Activated naive CD4-positive, alpha-beta T cell treated with anti-CD3 and anti-CD28 coated beads, Interleukin-2, amount 50 U/mL, for 72 hours (primary cell): ENCODE results near the gene PGAM5. TPM values are rescaled to one million over a fixed set of nuclear protein-coding genes. Genes with fewer than 3 reads are reported as not detected.
A peak's percentile ranks its signal among the peaks of the same experiment; 100 is the strongest.

Experiments
- ATAC-seq, 2 donors: fragments of 150-1000 bp; cut with Tn5 transposase; 2 replicates each; pipeline ENCODE4 v1.10.0; 2021; ENCODE audit warnings: mild to moderate bottlenecking in 2 of 2, moderate library complexity in 2 of 2
- DNase-seq, 2 donors: peaks; one replicate each; pipeline ENCODE4 v3.0.0; 2021 to 2022; ENCODE audit warnings: low spot score in 2 of 2
- H3K27ac Mint-ChIP-seq, 2 donors: one replicate each; pipeline ENCODE4 v1.8.0; 2022; ENCODE audit warnings: mild to moderate bottlenecking in 2 of 2, mixed read lengths in 2 of 2
- H3K36me3 Mint-ChIP-seq, 2 donors: one replicate each; pipeline ENCODE4 v1.8.0; 2022; ENCODE audit warnings: mixed read lengths in 2 of 2
- H3K9me3 Mint-ChIP-seq, 2 donors: one replicate each; pipeline ENCODE4 v1.8.0; 2022; ENCODE audit warnings: mixed read lengths in 2 of 2
- total RNA-seq, 2 donors: library from RNA; stranded (reverse); gene quantifications; one replicate each; pipeline ENCODE4 v1.2.3, GENCODE V29; 2022

PGAM5 gene
- total RNA-seq, 2 donors from 2014 or later: 60.0 to 65.9 TPM

DNA sequence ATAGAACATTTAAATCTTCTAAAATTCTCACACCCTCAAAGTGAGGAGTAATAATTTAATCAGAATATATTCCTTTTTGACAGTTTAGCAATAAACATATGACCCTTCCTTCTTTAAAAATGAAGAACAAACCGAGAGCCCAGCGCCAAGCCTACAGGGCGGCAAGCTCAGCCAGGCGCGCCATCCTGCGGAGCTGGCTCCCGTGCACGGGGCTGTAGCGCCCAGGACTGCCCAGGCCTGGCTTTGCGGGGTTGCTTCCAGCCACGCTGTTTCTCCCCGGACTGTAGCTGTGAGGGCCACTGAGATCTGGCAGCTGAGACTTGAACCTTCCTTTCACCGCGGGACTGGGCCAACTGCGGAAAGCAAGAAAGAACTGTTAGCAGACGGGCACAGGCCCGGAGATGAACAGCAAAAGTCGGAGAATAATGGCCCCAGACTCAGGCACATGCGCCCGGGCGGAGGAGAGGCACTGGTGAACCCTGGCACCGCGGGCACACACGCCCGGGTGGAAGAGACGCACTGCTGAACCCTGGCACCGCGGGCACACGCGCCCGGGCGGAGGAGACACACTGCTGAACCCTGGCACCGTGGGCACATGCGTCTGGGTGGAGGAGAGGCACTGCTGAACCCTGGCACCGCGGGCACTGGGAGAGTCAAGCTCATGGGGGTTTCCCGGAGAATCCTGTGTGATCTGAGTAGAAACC lies 16.6 kb downstream of the PGAM5 start:
- ATAC-seq (no peak), DNase-seq (no peak)
- peaks cover 23 to 31% of the 10 kb centered on the region in 2 donors for H3K36me3 Mint-ChIP-seq
- H3K27ac Mint-ChIP-seq: peak overlapping the region in 1 of 2 donors; percentile 70
- peaks cover 0 to 4% of the 10 kb centered on the region in 2 donors for H3K9me3 Mint-ChIP-seq

DNA sequence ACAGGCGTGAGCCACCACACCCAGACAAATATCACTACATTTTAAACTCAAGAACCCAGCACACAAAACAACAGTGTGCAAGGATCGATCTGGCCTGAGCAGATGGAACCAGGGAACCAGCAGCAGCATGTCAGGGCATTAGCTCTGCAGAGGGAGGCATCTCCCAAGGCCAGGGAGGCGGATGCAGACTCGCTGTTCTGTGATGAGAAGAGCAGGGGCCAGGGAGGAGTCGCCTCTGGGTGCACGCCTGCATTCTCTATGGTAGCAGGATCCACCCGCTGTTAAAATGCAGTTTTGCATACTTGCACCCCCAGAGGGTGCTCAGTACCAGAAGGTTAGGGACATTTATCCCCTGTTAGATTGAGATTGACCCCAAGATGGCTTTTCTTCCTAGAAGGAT lies 17.9 kb downstream of the PGAM5 start:
- peaks cover 30 to 38% of the 10 kb centered on the region in 2 donors for H3K36me3 Mint-ChIP-seq
- peak overlapping the region; percentile 60 to 64 for H3K27ac Mint-ChIP-seq

DNA sequence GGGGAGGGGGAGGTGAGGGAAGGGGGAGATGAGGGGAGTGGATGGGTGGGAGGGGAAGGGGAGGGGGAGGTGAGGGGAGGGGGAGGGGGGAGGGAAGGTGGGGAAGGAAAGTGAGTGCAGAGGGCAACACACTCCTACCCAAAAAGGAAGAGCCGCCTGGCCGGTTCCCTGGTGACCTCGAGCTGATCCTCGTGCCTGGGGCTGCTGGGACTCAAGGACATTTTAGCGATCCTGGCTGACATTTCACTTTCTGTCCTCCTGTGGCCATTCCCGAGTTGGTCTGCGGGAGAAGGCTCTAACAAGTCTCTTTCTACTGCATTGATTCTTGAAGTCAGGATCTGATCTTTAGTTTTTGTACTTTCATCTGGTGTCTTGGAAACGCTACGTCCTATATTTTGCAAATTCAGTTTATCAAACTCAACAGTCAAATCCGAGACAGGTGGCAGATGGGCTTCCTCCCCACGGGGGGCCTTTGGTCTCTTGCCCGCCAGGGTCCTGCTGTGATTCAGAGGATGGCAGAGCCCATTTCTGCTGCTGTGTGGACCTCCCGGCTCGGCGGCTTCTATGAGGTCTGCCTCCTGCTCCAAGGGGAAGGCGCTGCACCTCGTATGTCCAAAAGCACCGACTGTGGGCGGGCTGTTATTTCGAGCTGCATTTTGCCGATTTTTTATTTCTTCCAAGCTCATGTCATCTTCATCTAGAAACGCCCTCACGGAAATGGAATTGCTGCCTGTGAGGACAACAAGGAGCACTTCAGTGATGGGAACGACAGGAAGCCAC lies 19.1 kb downstream of the PGAM5 start:
- ATAC-seq: no peak
- H3K27ac Mint-ChIP-seq: peak overlapping the region; percentile 78 to 88
- peaks cover 35 to 41% of the 10 kb centered on the region in 2 donors for H3K36me3 Mint-ChIP-seq
- peaks cover 0 to 4% of the 10 kb centered on the region in 2 donors for H3K9me3 Mint-ChIP-seq
- DNase-seq: no peak

More for the DNA sequence above, 17.9 kb downstream of the PGAM5 start:
- ATAC-seq (no peak), DNase-seq (no peak)
- peaks cover 0 to 4% of the 10 kb centered on the region in 2 donors for H3K9me3 Mint-ChIP-seq

DNA sequence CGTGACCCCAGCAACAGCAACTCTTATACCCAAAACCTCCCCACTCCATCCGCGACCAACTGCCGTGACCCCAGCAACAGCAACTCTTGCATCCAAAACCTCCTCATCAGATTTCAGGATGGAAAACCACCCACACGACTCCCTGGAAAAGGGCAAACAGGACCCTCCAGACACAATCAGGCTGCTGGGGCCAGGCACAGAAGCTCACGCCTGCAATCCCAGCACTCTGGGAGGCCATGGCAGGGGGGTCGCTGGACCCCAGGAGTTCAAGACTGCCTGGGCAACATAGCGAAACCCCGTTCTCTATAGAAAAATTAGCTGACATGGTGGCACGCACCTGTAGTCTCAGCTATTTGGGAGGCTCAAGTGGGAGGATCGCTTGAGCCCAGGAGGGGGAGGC lies 19.7 kb downstream of the PGAM5 start:
- peak overlapping the region; percentile 78 to 88 for H3K27ac Mint-ChIP-seq
- no peak for ATAC-seq
- H3K36me3 Mint-ChIP-seq: peaks cover 39 to 46% of the 10 kb centered on the region in 2 donors

DNA sequence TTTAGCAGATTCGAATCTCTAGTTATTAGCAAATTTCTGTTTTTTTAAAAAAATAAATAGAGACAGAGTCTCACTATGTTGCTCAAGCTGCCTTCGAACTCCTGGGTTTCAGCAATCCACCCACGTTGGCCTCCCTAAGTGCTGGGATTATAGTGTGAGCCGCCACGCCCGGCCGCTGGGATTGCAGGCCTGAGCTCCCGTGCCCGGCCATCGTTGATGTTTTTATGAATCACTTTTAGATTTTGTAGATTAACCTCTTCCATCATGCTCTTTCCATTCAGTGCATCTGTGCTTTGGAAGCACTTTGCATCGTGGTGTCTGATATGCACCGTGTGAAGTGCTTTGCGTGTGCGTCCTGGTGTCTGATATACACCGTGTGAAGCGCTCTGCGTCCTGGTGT lies 20.9 kb downstream of the PGAM5 start:
- DNase-seq (no peak), ATAC-seq (no peak)
- no peak overlapping the region for H3K27ac Mint-ChIP-seq
- H3K9me3 Mint-ChIP-seq: peaks cover 0 to 4% of the 10 kb centered on the region in 2 donors
- peaks cover 38 to 49% of the 10 kb centered on the region in 2 donors for H3K36me3 Mint-ChIP-seq

More for the DNA sequence above, 19.7 kb downstream of the PGAM5 start:
- peaks cover 0 to 4% of the 10 kb centered on the region in 2 donors for H3K9me3 Mint-ChIP-seq
- no peak for DNase-seq

DNA sequence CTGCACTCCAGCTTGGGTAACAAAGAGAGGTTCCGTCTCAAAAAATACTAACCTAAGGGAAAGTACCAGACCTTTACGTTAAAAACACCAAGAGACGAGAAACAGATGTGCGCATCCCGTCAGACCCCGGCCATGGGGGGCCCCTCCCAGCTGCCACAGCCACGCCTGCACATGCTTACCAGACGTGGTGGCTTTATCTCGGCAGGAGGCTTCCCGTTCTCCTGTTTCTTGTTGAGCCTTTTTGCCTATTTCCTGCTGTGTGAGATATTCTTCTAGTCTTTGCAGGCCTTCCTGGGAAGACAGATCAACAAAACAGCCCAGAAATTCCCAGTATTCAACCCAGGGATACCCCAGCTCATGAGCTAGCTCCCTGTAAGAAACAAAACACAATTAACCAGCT lies 23.6 kb downstream of the PGAM5 start:
- Mint-ChIP-seq H3K27ac (no peak overlapping the region), H3K36me3 (peaks cover 47 to 54% of the 10 kb centered on the region in 2 donors), H3K9me3 (peaks cover 0 to 4% of the 10 kb centered on the region in 2 donors)
- ATAC-seq (no peak), DNase-seq (no peak)

DNA sequence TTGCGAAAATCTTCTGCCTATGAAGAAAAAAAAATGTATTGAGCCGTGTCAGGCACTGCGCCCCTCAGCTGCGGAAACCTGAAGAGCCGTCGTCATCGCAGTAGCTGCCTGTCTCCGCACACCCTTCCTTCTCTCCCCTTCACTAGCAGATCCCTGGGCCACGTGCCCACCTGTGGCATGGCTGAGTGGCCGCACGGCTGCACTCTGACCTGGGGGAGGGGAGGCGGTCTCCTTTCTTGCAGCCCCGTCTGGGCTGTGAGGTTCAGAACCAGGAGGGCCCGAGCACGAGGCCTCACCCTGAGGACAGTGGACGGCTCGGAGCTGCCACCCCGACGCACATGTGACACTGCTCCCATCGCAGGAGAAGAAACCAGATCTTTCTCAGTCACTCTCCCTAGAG lies 24.9 kb downstream of the PGAM5 start:
- H3K36me3 Mint-ChIP-seq: peaks cover 45 to 47% of the 10 kb centered on the region in 2 donors
- H3K9me3 Mint-ChIP-seq: no peaks in the 10 kb centered on the region
- no peak for ATAC-seq
- no peak for DNase-seq
- H3K27ac Mint-ChIP-seq: peak overlapping the region in 1 of 2 donors; percentile 50

DNA sequence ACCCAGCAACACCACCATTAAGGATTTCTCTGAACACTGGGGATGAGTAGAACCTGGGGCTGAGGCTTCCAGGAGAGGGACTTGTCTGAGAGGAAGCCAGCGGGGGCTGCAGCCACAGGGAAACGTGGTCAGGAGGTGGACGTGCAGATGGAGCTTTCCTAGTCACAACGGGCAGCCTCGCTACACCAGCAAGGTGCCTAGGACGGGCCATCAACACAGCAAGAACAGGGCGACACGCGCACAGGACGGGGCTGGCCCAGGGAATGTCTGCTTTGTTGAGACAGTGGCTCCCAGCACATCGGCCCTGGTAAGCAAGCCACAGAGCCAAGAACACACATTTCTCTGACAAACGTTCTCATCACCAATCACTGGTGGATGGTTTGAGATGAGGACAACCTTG lies 25.7 kb downstream of the PGAM5 start:
- DNase-seq (no peak), ATAC-seq (no peak)
- peak overlapping the region in 1 of 2 donors; percentile 50 for H3K27ac Mint-ChIP-seq
- no peaks in the 10 kb centered on the region for H3K9me3 Mint-ChIP-seq
- H3K36me3 Mint-ChIP-seq: peaks cover 49 to 51% of the 10 kb centered on the region in 2 donors

DNA sequence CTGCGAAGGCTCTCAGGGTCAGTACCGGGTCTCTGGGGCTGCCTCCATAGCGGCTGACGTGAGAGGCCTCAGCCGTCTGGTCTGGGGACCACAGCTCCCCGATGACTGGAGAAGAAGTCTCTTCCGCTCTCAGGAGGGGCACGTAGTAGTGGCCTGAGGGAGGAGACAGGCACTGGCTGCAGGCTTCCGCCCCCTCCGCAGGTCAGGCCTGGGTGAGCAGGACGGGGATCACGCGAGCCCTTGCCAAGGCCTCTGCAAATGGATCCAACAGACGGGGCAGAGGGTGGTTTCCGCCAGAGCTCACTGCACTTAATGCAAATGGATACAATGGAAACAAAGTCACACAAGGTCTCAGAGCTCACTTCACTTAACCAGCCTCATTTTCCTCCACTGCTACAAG lies 26.3 kb downstream of the PGAM5 start:
- peak overlapping the region in 1 of 2 donors; percentile 29 for H3K27ac Mint-ChIP-seq
- DNase-seq (no peak), ATAC-seq (no peak)
- peaks cover 47% of the 10 kb centered on the region in 2 donors for H3K36me3 Mint-ChIP-seq
- no peaks in the 10 kb centered on the region for H3K9me3 Mint-ChIP-seq

DNA sequence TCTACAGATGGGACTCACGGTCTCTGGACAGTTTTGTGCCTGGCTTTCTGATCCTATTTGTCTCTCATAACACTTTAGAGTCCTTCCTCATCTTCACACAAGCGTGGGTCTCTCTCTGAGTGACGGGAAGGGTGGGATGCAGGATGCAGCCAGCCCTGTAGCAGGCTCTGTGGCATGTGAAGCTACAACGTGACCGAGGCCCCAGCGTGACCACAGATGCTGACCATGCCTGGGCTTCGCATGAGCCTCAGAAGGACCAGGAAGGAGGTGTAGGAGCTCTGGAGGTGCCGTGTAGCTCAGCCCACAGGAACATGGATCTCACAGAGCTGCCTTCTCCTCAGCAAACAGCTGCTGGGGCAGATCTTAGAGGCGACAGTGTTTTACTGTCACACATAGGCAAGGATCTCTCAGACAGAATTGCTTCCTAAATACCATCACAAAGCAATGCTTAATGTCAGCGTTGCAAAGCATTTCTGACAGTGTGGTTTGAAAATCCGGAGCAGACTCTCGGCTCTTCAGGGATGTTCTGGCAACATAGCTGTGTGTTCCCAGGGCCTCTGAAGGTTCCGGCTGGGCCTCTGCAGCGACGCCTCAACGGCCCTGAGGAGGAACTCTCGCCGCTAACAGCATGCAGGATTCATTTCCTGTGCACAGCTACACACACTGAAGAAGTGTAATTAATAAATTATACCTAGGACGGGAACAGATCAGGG lies 29.1 kb downstream of the PGAM5 start:
- ATAC-seq (no peak), DNase-seq (no peak)
- H3K36me3 Mint-ChIP-seq: peaks cover 34 to 56% of the 10 kb centered on the region in 2 donors
- H3K27ac Mint-ChIP-seq: peak overlapping the region; percentile 47 to 85
- peaks cover 0 to 5% of the 10 kb centered on the region in 2 donors for H3K9me3 Mint-ChIP-seq

DNA sequence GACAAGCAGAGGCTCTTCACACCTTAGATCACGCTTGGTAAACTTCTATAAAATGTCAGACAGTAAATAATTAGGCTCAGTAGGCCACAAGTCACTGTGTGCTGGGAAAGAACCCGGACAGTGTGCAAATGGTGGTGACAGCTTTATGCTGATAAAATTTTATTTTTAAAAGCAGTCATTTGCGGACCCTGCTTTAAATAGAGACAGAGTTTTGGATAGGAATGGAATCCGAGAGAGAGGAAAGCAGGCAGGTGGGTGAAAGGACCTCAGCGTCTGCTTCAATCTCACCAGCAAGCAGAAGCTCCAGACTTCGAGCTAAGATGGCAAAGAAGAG lies 29.6 kb downstream of the PGAM5 start:
- ATAC-seq (no peak), DNase-seq (no peak)
- peaks cover 37 to 57% of the 10 kb centered on the region in 2 donors for H3K36me3 Mint-ChIP-seq
- H3K9me3 Mint-ChIP-seq: peaks cover 0 to 5% of the 10 kb centered on the region in 2 donors
- peak overlapping the region in 1 of 2 donors; percentile 47 for H3K27ac Mint-ChIP-seq

DNA sequence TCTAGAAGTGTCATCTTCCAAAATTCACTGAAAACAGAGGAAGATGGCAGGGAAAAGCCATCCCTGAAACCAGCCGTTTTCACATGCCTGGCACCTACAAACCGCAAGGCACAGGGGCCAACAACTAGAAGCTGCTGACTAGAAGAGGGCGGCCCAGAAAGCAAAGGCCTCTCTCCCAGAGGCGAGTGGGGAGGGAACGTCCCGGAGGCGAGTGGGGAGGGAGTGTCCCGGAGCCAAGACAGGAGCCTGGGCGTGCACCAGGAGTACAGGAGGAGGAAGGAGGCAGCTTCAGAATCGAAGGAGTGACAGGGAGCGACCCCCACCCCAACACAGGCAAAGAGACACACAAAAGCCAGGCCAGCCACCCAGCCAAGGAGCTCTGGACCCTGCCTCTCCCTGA lies 30.0 kb downstream of the PGAM5 start:
- Mint-ChIP-seq H3K27ac (peak overlapping the region in 1 of 2 donors; percentile 47), H3K9me3 (peaks cover 0 to 5% of the 10 kb centered on the region in 2 donors), H3K36me3 (peaks cover 34 to 56% of the 10 kb centered on the region in 2 donors)
- ATAC-seq (no peak), DNase-seq (no peak)

DNA sequence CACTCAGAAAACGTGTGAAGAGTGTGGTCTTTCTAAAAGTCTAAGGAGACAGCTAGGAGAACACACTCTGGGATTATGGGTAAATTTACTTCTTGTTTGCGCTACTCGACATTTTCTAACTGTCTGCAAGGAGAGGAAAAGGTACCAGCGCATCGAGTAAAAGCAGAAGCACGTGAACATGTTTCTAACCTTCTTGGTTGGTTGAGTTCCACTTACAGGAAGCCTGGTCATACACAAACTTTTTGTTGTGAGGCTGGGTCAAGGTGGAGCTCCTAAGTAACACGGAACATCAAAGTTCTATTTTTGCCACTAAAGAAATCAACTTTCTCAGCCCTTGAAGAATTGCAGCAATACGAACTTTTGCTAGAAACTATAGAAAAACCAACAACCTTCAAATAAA lies 31.0 kb downstream of the PGAM5 start:
- Mint-ChIP-seq H3K27ac (peak overlapping the region in 1 of 2 donors; percentile 9), H3K9me3 (peaks cover 0 to 5% of the 10 kb centered on the region in 2 donors), H3K36me3 (peaks cover 34 to 55% of the 10 kb centered on the region in 2 donors)
- ATAC-seq (no peak), DNase-seq (no peak)

DNA sequence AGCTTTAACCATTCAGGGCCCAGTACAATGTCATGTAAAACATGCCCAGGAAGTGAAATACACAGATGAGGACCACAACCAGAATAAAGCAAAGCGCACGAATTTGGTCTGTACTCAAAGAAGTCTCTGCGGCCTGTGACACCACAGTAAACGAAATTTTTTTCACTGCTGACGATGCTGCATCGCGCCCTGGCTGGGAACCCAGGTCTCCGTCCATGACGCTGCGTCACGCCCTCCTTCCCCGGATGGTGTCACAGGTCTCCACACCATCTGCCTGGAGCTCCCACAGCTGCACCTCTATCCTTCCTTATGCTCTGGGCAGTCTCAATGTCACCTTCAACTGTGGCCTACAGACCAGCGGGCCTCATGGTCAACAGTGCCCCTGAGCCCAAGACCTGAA lies 33.2 kb downstream of the PGAM5 start:
- no peak for DNase-seq
- H3K27ac Mint-ChIP-seq: no peak overlapping the region
- peaks cover 0 to 5% of the 10 kb centered on the region in 2 donors for H3K9me3 Mint-ChIP-seq
- peaks cover 38 to 50% of the 10 kb centered on the region in 2 donors for H3K36me3 Mint-ChIP-seq
- ATAC-seq: no peak

DNA sequence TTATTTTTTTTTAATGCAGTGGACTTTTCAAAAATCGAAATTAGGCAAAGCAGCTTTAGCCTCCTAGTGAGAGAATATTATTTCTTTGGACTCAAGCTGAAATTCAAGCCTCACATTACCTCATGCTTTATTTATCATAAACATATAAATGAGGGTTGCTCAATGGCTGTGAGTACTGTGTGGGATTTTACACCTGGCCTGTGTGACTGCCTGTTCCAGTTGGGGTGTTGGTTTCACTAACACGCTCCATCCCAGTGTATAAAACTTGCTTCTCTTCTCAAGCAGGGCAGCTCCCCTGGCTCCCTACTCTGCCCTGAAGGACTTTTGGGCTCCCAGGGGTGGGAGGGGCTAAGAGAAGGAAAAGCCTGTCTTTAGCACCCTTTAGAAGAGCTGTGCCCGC lies 36.0 kb downstream of the PGAM5 start:
- H3K36me3 Mint-ChIP-seq: peaks cover 27 to 41% of the 10 kb centered on the region in 2 donors
- H3K9me3 Mint-ChIP-seq: peaks cover 0 to 5% of the 10 kb centered on the region in 2 donors
- H3K27ac Mint-ChIP-seq: no peak overlapping the region
- ATAC-seq: no peak
- no peak for DNase-seq

DNA sequence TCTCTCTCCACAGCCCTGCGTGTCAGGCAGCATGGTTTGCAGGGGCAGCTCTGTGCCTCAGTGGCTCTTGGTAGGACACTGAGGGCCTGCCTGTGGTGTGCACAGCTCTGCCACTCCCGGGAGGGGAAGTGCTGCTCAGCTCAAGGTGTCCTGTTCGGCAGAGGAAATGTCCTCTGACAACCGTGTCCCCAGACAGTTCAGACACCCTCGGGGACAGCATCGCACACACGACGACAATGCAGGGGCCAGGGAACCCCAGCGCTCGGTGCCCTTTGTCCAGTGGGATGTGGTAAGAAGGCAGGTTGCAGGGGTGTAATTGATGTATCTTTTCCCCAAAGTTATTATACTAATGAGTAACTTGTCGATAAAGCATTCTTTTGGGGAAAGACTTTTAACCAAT lies 36.8 kb downstream of the PGAM5 start:
- no peak for ATAC-seq
- peaks cover 0 to 5% of the 10 kb centered on the region in 2 donors for H3K9me3 Mint-ChIP-seq
- peak overlapping the region in 1 of 2 donors; percentile 52 for H3K27ac Mint-ChIP-seq

DNA sequence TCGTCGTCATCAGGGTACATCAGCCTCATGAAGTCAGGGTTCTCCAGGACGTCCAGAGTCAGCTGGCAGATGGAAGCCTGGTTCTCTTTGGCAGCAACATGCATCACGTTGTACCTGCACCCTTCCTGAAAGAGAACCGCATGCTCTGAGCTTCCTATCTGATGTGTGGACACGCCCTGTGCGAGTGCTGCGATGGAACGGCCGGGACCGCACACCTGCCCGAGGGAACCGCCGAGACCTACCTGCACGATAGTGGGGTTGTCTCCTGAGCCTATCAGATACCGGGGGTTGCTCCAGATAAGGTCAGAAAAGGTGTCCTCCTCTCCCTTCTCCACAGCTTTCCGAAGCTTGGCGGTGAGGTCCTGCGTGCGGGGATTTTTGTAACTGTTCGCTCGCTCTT lies 37.3 kb downstream of the PGAM5 start:
- Mint-ChIP-seq H3K27ac (no peak overlapping the region), H3K9me3 (no peaks in the 10 kb centered on the region), H3K36me3 (peaks cover 21 to 31% of the 10 kb centered on the region in 2 donors)
- DNase-seq: no peak
- ATAC-seq: no peak

More for the DNA sequence above, 36.8 kb downstream of the PGAM5 start:
- H3K36me3 Mint-ChIP-seq: peaks cover 26 to 36% of the 10 kb centered on the region in 2 donors
- no peak for DNase-seq
